Upper lobe of right lung (tissue), 1 donor: Measurements from ENCODE around the gene DHCR7. TPM values are rescaled to one million over a fixed set of nuclear protein-coding genes. Genes with fewer than 3 reads are reported as not detected.

Experiments
- ATAC-seq: fragments of 200-7000 bp; cut with Tn5 transposase; one replicate; pipeline ENCODE4 v1.9.1; 2020; ENCODE audit warnings: mild to moderate bottlenecking, moderate library complexity
- DNase-seq: peaks from one replicate; pipeline ENCODE4 v3.0.0-alpha.2; 2020
- H3K27ac ChIP-seq: fragments of 200-600 bp; one replicate; pipeline ENCODE4 v1.8.0; 2022
- H3K27me3 ChIP-seq: fragments of 200-600 bp; one replicate; pipeline ENCODE4 v1.8.0; 2022; ENCODE audit warnings: mild to moderate bottlenecking
- H3K36me3 ChIP-seq: fragments of 200-600 bp; one replicate; pipeline ENCODE4 v1.8.0; 2022
- H3K4me1 ChIP-seq: fragments of 200-600 bp; one replicate; pipeline ENCODE4 v1.8.0; 2022
- H3K4me3 ChIP-seq: fragments of 200-600 bp; one replicate; pipeline ENCODE4 v1.8.0; 2022; ENCODE audit warnings: mild to moderate bottlenecking
- H3K9me3 ChIP-seq: fragments of 200-600 bp; one replicate; pipeline ENCODE4 v1.8.0; 2022
- intact Hi-C: fragments of 100-400 bp; cut with DNase I; formaldehyde crosslinking; loops from one replicate; pipeline ENCODE4 v1.11.0; 2022
- total RNA-seq: library from RNA; stranded (reverse); fragmentation: NEBNext Ultra II Directional; extraction: Animal tissue kit (Norgen Biotek cat#: 25700); gene quantifications from one replicate; pipeline ENCODE4 v1.2.1, GENCODE V29; 2021
- TF ChIP-seq, protein P1 (sequence below): fragments of 200-600 bp; IDR thresholded peaks from one replicate; pipeline ENCODE4 v1.8.0; 2022; ENCODE audit warnings: antibody characterized with exemption
- donor health status: DM: no; HTN: yes; CAD: no; lungs with severe emphysema.

The DHCR7 gene
- total RNA-seq, 1 donor from 2014 or later: 105 TPM

DNA sequence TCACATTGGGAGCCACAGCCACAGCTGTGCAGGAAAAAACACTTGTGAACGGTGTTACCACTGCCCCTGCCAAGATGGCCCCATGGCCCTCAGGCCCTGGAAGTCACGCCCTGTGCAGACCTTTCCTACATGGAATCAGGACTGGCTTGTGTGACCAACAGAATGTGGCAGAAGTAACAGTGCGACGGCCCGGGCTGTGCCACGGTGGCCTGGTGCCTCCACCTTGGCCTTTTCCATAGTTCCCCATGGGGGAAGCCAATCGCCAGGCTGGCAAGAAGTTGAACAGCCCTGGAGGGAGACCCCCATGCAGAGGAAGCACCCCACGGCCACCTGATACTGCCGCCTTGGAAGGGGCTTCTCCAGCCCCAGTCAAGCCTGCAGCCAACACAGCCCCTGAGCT lies 48.0 kb downstream of the DHCR7 start:
- intact Hi-C loops: no loop called here
- ATAC-seq (no peak), DNase-seq (no peak)
- Histone ChIP-seq H3K27me3 (no peaks in the 10 kb centered on the region), H3K36me3 (no peaks in the 10 kb centered on the region), H3K27ac (no peak overlapping the region), H3K9me3 (no peaks in the 10 kb centered on the region), H3K4me1 (no peaks in the 10 kb centered on the region), H3K4me3 (no peak overlapping the region)
- TF ChIP-seq, protein P1, sequence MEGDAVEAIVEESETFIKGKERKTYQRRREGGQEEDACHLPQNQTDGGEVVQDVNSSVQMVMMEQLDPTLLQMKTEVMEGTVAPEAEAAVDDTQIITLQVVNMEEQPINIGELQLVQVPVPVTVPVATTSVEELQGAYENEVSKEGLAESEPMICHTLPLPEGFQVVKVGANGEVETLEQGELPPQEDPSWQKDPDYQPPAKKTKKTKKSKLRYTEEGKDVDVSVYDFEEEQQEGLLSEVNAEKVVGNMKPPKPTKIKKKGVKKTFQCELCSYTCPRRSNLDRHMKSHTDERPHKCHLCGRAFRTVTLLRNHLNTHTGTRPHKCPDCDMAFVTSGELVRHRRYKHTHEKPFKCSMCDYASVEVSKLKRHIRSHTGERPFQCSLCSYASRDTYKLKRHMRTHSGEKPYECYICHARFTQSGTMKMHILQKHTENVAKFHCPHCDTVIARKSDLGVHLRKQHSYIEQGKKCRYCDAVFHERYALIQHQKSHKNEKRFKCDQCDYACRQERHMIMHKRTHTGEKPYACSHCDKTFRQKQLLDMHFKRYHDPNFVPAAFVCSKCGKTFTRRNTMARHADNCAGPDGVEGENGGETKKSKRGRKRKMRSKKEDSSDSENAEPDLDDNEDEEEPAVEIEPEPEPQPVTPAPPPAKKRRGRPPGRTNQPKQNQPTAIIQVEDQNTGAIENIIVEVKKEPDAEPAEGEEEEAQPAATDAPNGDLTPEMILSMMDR: no peak

DNA sequence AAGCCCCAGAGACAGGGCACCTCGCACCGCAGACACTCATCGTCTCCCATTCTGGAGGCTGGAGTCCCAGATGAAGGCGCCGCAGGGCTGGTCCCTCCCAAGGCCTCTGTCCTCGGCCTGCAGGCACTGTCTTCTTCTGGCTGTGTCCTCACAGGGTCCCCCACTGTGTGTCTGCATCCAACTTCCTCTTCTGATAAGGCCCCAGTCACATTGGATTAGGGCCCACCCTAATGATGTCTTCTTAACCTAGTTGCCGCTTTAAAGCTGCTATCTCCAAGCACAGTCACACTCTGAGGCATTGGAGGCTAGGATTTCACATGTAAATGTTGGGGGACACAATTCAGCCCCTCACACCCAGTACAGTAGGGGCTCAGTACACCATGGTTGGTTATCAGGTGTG lies 48.9 kb downstream of the DHCR7 start:
- intact Hi-C loops: no loop called here
- TF ChIP-seq, protein P1: no peak
- Histone ChIP-seq H3K27me3 (no peaks in the 10 kb centered on the region), H3K4me1 (no peaks in the 10 kb centered on the region), H3K9me3 (no peaks in the 10 kb centered on the region), H3K36me3 (no peaks in the 10 kb centered on the region), H3K4me3 (no peak overlapping the region), H3K27ac (no peak overlapping the region)
- DNase-seq: no peak
- no peak for ATAC-seq

DNA sequence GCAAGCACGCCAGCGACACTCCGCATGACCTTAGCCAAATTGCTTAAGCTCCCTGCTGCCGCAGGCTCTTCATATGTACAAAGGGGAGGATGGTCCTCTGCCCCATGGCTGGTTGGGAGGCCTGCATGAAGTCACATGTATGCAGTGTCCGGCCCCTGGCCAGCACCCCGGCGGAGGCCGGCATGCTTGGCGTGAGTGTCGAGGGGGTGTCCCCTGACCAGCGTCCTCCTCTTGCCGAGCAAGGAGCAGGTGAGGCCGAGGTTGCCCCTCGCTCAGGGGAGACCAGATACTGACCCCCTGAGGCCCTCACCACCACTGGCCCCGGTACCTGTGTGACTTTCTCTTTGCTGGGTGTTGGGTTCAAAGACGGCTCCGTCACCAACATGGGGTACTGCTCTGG lies 50.2 kb downstream of the DHCR7 start:
- Histone ChIP-seq H3K27ac (no peak overlapping the region), H3K9me3 (no peaks in the 10 kb centered on the region), H3K4me3 (no peak overlapping the region), H3K4me1 (no peaks in the 10 kb centered on the region), H3K36me3 (no peaks in the 10 kb centered on the region), H3K27me3 (peaks cover 3% of the 10 kb centered on the region)
- intact Hi-C loops: no loop called here
- TF ChIP-seq, protein P1: no peak
- ATAC-seq (no peak), DNase-seq (no peak)

DNA sequence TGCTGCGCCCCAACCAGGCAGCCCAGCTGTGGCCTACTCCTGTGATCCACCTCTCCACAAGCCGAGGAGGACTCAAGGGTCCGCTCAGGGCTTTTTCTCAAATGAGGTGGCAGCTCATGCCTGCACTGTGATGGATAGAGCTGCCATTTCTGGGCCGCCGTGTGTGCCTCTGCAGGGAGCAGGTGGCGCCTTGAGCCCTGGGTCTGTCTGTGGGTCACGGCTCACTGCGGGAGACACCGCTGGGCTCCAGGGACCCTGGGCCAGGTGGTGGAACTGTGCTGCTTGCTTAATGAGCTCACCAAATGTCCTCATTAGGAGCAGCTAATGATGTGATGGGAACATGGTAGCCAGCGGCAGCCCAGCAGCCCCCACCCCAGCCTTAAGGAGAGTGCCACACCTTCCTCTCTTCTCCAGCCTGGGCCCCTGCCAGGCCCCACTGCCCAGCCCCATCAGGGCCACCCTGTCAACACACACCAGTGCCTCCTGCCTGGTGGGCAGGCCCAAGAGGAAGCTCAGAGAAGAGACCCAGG lies 50.8 kb downstream of the DHCR7 start:
- ATAC-seq (no peak), DNase-seq (no peak)
- peaks cover 8% of the 10 kb centered on the region for H3K27me3 ChIP-seq
- H3K27ac ChIP-seq: no peak overlapping the region
- intact Hi-C loops: no loop called here
- H3K4me1 ChIP-seq: no peaks in the 10 kb centered on the region
- TF ChIP-seq, protein P1: no peak
- H3K9me3 ChIP-seq: no peaks in the 10 kb centered on the region
- no peaks in the 10 kb centered on the region for H3K36me3 ChIP-seq
- no peak overlapping the region for H3K4me3 ChIP-seq

GRCh38 chr11:71396548-71397123 lies 51.6 kb downstream of the DHCR7 start:
- TF ChIP-seq, protein P1: no peak
- Histone ChIP-seq H3K4me3 (no peak overlapping the region), H3K9me3 (no peaks in the 10 kb centered on the region), H3K4me1 (no peaks in the 10 kb centered on the region), H3K27me3 (peaks cover 11% of the 10 kb centered on the region), H3K27ac (no peak overlapping the region), H3K36me3 (no peaks in the 10 kb centered on the region)
- ATAC-seq (no peak), DNase-seq (no peak)
- intact Hi-C loops: no loop called here

DNA sequence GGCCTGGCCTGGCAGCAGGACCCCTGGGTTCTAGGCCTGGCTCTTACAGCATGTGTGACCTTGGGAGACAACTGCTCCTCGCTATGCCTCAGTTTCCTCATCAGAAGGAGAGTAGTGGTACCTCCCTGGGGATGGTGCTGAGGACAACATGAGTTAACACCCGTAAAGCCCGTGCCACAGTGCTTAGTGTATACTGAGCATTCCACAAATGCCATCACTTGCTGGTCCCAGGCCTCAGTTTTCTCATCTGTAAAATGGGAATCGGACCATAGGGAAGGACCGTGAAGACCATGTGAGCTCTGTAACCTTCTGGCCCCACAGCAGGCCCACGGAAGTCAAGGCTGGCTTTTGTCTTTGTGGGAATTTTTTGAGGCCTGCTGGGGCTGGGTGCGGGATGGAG lies 52.4 kb downstream of the DHCR7 start:
- no peak for DNase-seq

More for the DNA sequence above, 52.4 kb downstream of the DHCR7 start:
- Histone ChIP-seq H3K4me1 (no peaks in the 10 kb centered on the region), H3K27ac (no peak overlapping the region), H3K9me3 (no peaks in the 10 kb centered on the region), H3K36me3 (no peaks in the 10 kb centered on the region), H3K27me3 (peaks cover 11% of the 10 kb centered on the region), H3K4me3 (no peak overlapping the region)
- intact Hi-C loops: no loop called here
- no peak for ATAC-seq
- TF ChIP-seq, protein P1: no peak
